Right forelimb (tissue), 1 donor: ENCODE data around the gene DUSP28.
A peak's percentile ranks its signal among the peaks of the same experiment; 100 is the strongest.

ENCODE experiments used
- DNase-seq: peaks from one replicate; pipeline ENCODE4 v3.0.0-alpha.2; 2018

DUSP28 gene

GRCh38 chr2:240573516-240574385 lies 13.6 kb downstream of the DUSP28 start:
- no peak for DNase-seq

DNA sequence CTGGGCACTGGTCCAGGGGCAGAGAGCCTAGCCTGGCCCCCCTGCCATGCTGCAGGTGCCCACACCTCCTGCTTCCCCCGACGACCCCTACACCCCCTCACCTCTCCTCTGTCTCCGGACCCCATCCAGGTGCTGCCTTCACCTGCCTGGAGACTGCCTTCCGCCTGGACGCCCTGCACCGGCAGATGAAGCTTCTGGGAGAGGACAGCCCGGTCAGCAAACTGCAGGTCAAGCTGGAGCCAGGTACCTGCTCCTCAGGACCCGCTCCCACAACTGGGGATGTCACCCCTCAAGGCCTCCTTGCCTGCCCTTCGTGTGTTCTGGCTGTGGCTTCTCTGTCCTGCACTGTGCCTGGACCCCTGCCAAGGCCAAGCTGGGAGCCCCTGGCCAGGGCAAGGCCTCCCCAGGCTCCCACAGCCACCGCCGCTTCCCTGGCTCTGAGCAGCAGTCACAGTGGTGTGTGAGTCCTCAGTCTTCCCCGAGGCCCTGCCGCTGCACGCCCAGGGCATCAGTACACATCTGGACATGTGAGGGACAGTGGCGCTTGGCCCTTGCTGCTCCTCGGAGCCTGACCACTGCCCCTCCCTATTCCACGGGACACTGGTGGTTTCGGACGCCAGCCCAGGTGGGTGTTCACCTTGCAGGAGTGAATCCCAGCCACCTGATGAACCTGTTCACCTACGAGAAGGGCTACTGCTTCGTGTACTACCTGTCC lies 14.4 kb downstream of the DUSP28 start:
- DNase-seq = no peak

GRCh38 chr2:240575101-240575965 lies 15.2 kb downstream of the DUSP28 start:
- DNase-seq = no peak

- DNase-seq = no peak
Measured at GRCh38 chr2:240576036-240576435, 15.9 kb downstream of the DUSP28 start.

GRCh38 chr2:240576436-240577205 lies 16.5 kb downstream of the DUSP28 start:
- DNase-seq = no peak

DNA sequence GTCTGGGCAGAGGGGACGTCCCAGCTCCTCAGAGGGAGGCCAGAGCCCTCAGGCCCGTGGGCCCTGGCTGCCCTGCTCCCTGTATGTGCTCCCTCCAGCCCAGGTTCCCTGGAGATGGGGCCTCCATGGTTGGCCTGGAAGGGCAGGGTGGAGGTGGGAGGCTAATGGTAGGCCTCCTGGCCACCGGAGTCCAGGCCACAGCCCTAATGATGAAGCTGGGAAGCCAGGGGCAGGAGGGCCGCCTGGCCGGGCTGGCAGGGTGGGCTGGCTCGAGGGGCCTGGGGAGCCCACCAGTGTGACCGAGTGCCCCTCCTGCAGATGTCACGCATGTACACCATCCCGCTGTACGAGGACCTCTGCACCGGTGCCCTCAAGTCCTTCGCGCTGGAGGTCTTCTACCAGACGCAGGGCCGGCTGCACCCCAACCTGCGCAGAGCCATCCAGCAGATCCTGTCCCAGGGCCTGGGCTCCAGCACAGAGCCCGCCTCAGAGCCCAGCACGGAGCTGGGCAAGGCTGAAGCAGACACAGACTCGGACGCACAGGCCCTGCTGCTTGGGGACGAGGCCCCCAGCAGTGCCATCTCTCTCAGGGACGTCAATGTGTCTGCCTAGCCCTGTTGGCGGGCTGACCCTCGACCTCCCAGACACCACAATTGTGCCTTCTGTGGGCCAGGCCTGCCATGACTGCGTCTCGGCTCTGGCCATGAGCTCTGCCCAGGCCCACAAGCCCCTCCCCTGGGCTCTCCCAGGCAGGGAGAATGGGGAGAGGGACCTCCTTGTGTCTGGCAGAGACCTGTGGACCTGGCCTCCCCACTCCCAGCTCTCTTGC lies 17.3 kb downstream of the DUSP28 start:
- no peak for DNase-seq

- no peak for DNase-seq
Measured at GRCh38 chr2:240578110-240578450, 17.9 kb downstream of the DUSP28 start.

- DNase-seq = no peak
Measured at GRCh38 chr2:240578488-240578887, 18.3 kb downstream of the DUSP28 start.

DNA sequence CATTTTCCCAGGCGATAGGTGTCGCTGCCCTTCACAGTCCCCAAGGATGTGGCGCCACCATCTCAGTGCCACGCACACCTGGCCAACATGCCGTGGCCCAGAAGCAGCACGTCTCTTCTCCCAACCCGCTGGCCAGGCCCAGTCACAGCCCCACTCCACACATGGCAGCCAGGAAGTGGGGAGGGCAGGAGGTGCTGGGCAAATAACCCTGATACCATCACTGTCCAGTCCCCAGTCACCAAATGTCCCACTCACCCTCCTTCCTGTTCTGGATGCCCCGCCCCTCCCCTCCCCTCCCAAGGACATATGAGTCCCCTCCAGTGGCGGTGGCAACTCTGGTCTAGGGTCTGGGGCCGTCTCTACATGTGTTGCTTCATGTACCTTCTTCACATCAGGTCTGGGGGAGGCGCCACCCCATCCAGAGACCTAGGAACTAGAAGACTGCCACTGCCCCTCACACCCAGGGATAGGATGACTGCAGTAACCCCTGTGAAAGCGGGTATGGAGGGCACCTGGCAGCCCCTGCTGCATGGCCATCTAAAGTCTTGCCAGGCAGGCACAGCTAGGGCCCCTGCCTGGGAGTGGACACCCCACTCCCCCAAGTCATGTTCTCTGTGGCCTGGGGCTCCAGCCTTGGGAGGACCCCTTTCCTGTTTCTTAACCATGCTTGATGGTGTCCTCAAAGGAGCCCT lies 19.1 kb downstream of the DUSP28 start:
- no peak for DNase-seq

DNA sequence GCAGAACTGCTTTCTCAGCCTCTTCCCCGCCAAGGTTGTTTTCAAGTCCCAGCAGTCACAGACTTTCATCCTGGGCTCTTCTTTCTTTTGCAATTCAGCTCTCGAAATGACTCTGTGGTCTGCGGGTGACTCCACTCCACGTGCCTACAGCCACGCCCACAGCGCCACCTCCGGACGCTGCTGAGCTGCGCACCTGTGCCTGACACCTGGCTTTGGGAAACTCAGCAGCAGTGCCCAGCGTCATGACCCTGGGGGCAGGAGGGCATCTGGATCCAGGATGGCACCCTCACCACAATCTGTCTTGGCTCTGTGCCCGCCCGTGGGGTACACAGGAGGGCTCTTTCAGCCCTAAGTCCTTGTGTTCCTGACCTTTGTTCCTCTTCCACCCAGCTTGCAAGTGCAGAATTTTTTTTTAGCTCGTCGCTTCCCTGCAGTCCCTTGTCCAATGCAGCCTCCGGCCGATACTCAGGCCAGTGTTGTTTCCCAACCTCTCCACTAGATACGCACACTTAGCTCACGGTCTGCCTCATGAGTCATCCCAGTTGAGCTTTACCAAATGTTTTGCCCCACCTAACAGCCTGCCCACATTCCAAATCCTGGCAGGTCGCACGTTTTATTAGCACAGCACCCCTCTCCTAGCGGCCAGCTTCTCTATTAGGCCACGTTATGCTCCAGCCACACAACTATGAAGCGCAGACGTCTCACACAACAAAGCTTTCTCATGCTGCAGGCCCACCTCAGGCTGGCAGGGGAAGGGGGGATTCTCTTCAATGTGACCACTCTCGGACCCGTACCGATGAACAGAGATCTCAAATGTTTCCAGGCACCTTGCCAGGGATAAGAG lies 19.8 kb downstream of the DUSP28 start:
- DNase-seq = no peak

DNA sequence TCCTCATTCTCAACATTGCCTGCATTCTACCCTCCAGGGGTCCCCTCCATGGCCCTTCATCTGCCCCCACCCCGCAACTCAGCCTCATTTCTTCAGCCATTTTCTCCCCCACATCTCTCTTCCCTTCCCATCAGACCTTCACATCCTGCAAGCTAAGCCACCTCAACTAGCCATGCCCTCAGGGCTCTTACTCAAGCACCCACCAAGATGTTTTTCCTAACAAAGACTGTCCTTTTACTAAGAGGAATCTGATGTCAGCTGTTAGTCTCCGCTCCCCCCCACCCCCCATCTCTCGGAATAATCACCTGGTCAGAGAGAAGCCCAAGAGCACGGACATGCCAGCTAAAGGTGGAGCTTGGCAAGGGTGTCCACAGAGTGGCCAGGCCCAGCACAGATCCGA lies 21.7 kb downstream of the DUSP28 start:
- no peak for DNase-seq

DNA sequence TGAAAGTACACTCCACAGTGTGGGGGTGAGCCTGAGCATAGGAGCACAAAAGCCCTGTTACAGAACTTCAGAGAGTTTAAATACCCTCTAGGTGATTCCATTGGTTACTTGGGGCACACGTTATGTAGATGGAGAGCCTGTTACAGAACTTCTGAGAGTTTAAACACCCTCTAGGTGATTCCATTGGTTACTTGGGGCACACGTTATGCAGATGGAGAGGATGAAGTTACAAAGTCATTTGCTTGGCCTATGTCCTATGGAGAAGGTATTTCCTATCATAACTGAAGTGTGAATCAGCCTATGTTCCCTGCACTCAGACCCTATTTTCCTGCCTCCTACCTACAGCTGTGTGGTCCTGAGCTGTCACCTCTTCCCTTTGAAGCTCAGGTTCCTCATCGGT lies 22.6 kb downstream of the DUSP28 start:
- no peak for DNase-seq

DNA sequence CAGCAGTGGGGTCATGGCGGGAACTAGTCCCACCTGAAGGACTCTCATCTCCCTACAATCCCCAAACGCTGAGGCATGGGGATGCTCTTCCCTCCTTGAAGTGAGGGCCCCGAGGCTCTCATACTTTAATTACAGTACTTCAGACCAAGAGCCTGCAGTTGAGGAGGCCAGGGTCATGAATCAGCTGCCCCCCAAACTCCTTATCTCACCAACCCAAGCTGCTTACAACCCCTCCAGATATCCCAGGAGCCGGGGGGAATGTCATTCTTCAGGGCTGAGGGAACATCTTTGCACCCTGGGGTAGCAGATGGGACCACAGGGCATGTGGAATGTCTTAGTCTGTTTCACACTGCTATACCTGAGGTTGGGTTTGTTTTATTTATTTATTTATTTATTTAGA lies 23.6 kb downstream of the DUSP28 start:
- no peak for DNase-seq

DNA sequence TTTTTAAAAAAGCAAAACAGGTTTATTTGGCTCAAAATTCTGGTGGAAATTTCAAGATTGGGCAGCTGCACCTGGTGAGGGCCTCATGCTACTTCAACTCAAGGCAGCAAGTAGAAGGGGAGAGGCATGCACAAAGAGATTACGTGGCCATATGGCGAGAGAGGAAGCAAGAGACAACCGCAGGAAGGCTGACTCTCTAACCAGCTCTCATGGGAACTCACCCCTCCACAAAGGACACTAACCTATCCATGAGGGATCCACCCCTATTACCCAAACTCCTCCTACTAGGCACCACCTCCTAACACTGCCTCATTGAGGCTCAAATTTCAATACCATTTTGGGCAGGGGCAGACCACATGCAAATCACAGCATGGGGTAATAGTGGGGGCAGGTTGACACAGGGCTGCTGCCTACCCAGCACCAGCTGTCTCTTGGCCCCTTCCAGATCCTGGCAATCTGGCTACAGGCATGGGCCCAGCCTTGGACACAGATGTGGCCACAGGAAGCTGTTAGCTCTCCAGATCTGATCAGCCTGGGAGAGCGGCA lies 24.4 kb downstream of the DUSP28 start:
- no peak for DNase-seq

- no peak for DNase-seq
Measured at GRCh38 chr2:240585101-240585500, 24.9 kb downstream of the DUSP28 start.

- DNase-seq = no peak
Measured at GRCh38 chr2:240585681-240586197, 25.6 kb downstream of the DUSP28 start.

- peak; percentile 98 for DNase-seq
Measured at GRCh38 chr2:240586198-240586918, 26.2 kb downstream of the DUSP28 start, which contains the start of gene CAPN10. TSS of gene CAPN10 (plus strand) at chr2:240586734. CDS start at chr2:240586912, 178 bp downstream.

DNA sequence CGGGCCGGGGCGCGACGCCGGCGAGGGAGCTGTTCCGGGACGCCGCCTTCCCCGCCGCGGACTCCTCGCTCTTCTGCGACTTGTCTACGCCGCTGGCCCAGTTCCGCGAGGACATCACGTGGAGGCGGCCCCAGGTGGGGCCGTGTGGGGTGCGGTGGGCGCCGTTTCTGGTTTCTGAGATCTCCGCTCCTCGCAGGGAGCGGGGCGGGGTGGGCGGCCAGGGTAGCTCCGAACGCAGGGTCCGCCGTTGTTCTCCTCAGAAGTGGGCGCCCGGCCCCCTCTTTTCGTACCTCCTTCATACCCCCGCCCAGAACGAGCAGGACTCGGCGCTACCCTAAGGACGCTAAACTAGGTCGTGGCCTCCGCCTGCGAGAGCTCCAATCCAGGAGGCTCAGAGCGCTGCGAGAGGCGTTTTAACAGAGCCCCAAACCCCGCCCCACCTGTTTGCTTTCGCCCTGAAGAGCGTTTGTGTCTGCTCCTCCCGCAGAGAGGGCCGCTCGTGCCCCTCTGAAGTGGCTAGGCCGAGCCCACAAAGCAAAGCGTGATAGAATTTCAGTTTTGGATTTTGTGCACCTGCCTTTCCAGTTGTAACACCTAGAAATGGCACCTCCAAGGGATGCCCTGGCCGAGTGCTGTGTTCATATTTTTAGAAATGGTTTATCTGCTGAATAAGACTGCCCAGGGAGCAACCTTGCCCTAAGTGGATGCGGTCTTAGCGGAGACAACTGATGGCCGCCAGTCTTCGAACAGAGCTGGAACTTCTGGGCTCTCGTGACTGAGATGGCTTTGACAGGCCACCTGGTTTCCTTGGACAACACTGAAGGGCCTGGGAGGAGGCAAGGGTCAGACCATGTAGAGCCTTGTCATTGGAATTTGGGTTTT lies 27.0 kb downstream of the DUSP28 start:
- no peak for DNase-seq
